T47D (cell line): ENCODE measurements around the gene RETREG1.

Source experiments
- DNase-seq, 2 experiments: peaks; one replicate each; pipeline versions ENCODE4 v3.0.0 to v3.0.0-alpha.2; 2011 to 2012; ENCODE audit warnings: low read depth in 1 of 2, low spot score in 1 of 2
- JUND ChIP-seq: IDR thresholded peaks from 2 replicates; pipeline ENCODE4 v1.6.1; 2012; ENCODE audit warnings: low read depth
- in situ Hi-C: cut with HindIII; loops from 2 replicates; pipeline ENCODE4 v1.10.0; 2016; ENCODE audit warnings: low sequenced_read_pairs, low pct_unique_long_range_greater_than_20kb

Gene RETREG1

GRCh38 chr5:16539169-16539666 is 77.6 kb downstream of the RETREG1 start:
- TF ChIP-seq JUND, result no peak
- DNase-seq, result no peak
- in situ Hi-C loops, result no loop called here

DNA sequence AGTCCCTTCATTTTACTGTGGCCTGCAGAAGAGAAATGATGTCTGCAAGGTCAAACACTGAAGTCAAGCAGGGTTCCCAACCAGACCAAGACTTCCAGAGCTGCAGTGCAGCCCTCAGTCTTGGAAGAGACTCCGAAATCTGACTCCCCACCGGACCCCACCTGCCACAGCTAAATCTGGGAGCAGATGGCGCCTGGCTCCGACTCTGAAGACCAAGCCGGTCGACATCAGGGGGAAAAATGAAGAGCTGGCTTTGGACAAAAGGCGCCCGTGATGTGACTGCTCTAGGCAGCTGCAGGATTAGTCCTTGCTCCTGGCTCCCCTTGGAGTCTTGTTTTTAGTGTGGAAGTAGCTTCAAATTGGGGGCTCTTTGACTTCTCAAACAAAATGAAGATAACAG is 78.8 kb downstream of the RETREG1 start:
- no peak for TF ChIP-seq JUND
- no peak for DNase-seq
- in situ Hi-C loops, result no loop called here

DNA sequence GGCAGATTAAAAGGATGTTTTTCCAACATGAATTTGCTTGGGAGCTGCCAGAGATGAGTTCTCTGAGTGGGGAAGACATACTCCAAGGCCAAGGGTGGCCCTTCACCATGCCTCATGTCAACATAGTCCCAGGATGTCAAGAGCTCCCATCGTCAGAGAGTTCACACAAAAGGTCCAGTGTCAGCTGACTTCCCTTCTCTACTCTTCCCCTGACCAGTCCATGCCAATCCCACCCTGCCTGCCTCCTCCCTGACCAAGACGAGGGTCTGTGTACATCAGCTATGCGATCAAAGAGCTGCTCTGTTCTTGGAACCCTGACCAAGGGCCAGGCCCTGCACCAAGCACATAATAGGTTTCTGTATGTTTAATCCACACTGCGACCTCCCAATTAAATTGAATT is 80.0 kb downstream of the RETREG1 start:
- DNase-seq, result no peak
- no peak for TF ChIP-seq JUND
- in situ Hi-C loops, result no loop called here

DNA sequence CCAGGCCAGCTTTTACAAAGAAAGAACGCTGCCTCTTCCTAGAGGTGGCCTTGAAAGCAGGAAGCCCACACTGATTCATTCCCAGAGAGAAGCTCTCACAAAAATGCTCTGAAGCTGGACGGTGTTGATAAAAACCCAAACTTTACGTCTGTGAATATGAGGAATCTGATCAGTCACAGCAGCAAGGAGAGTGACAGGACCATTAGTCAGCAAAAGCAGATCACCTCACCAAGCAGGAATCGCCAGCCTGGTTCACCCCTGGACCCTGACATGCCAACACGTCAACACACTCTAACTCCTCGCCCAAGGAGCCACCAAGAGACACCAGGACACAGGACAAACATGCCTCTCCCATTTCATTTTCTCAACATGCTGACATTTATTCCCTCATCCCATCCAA is 80.6 kb downstream of the RETREG1 start:
- DNase-seq, result no peak
- in situ Hi-C loops, result no loop called here
- TF ChIP-seq JUND, result no peak

GRCh38 chr5:16534280-16534679 is 82.5 kb downstream of the RETREG1 start:
- TF ChIP-seq JUND, result no peak
- DNase-seq, result no peak
- in situ Hi-C loops, result no loop called here

DNA sequence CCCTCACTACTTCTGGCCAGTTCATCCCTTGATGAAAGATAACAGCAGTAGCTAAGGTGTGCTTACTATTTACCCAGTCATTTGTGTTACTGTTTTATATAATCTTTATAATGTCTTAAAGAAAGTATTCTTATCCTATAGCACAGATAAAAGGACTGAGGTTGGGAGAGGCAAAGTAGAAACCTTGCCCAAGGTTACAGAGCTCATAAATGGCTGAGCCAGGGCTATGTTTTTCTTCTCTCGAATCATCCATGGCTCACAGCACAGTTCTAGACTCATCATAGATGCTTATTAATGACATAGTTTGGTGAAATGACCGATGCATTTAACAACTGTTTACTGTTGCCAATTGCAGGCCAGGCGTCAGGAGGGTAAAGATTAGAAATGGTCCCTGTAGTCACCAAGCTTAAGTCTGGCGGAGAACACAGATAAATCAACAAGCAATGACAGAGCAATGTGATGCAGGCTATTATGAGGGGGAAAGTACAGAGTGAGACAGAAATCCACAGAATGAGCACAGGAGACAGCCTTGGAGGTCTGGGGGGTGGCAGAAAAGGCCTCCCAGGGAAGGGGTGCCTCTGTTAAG is 85.6 kb downstream of the RETREG1 start:
- no peak for DNase-seq
- in situ Hi-C loops, result no loop called here
- no peak for TF ChIP-seq JUND

DNA sequence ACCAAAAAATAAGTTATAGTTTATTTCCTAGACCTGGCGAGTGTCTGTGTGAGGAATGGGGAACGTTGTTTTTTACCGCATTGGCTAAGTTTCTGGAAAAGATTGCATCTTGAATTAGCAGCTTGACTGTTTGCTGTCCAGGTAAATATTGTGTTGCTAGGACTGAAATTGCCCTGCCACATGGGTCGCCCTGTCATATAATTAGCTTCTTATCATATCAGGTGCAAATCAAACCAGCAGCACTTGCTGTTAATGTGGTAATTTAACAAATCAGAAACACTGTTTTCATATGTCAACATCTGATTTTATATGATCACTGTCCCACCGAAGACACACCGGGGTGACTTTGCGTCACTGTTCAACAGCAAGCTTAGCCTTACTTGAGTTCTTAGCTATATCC is 87.5 kb downstream of the RETREG1 start:
- no peak for TF ChIP-seq JUND
- no peak for DNase-seq

GRCh38 chr5:16528382-16529110 is 88.3 kb downstream of the RETREG1 start:
- in situ Hi-C loops, result no loop called here
- peak in 1 of 2 experiments; percentile 37 for DNase-seq
- no peak for TF ChIP-seq JUND

More for the DNA sequence above, 87.5 kb downstream of the RETREG1 start:
- in situ Hi-C loops, result no loop called here

- no peak for DNase-seq
- in situ Hi-C loops, result no loop called here
- no peak for TF ChIP-seq JUND
Observed at GRCh38 chr5:16525651-16526050, 91.1 kb downstream of the RETREG1 start.

GRCh38 chr5:16524286-16524685 is 92.5 kb downstream of the RETREG1 start:
- in situ Hi-C loops, result no loop called here
- no peak for DNase-seq
- no peak for TF ChIP-seq JUND

DNA sequence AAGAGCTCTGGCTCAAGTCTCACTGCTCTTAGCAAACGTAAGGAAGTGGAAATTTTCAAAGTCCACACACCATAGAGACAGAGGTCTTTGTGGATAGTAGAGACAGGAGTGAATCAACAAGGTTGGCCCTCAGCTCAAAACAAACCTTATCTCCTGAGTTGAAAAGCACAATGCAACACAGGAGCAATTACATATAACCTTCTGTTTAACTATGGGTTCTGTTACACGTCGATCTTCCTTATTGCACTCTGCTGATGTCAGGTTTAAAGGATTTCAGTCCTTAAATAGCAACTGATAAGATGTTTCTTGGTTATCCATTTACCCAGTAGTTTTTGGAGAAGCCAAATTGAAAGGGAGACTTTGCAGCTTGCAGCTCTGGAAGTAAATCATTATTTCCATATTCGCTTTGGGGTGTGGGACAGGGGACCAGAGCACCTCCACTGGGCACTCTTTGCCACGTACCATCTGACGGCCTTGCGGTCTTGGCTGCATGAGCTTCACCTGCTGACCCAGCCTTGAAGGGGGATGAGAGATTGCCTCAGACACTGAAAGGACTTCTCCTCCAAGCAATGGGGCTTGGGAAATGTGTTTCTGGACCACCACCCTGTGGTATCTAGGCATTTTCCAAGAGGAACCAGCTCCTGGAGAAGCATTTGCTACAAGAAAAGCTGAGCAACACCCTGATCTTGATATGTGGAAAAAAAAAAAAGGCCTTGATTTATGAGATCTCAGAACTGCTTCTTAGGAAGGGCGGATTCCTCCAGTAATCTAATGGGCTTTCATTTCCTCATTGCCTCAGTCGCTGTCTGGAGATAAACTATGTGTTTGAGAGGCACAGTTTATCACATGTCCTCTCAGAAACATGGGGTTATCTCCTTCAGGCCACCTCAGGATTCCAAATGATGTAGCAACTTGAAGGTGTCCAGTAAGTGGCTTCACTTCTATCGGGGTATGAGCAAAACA is 95.0 kb downstream of the RETREG1 start:
- DNase-seq, result no peak
- TF ChIP-seq JUND, result no peak

DNA sequence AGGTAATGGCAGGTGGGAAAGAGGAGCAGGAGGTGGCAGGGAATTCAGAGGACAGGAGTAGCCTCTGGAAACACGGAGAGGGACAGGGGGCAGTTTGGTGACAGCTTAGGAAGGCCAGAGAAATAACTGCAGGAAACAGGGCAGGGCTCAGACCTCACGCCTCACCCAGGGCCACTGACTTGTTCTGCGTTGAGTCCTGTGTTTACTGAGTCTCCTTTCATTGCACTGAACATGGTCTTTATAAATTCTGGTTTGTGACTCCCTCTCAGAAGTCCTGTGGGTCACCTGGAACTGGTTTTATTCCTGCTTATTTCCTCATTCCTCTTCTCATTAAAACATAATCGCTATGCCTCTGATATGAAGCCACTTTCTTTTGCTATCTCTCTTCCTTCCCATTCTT is 96.0 kb downstream of the RETREG1 start:
- no peak for DNase-seq
- in situ Hi-C loops, result no loop called here
- no peak for TF ChIP-seq JUND

More for the DNA sequence above, 95.0 kb downstream of the RETREG1 start:
- in situ Hi-C loops, result no loop called here

- no peak for TF ChIP-seq JUND
- DNase-seq, result no peak
- in situ Hi-C loops, result no loop called here
Observed at GRCh38 chr5:16519435-16519834, 97.4 kb downstream of the RETREG1 start.
